GM19455 (cell line): ENCODE measurements around the gene CYTL1.
"Not testable (repeated sequence)": the region's sequence is repeated elsewhere in the genome, so short reads cannot be mapped to it uniquely, and the experiment has no call there.

ENCODE experiments used
- ATAC-seq: cut with Tn5 transposase; IDR thresholded peaks from one replicate; pipeline ENCODE4 v1.9.1; 2021; ENCODE audit not compliant: unreplicated experiment

CYTL1 gene

GRCh38 chr4:5034206-5034605 lies 14.9 kb upstream of the CYTL1 start:
- ATAC-seq, result no peak

GRCh38 chr4:5033281-5033841 lies 14.1 kb upstream of the CYTL1 start:
- ATAC-seq, result no peak

DNA sequence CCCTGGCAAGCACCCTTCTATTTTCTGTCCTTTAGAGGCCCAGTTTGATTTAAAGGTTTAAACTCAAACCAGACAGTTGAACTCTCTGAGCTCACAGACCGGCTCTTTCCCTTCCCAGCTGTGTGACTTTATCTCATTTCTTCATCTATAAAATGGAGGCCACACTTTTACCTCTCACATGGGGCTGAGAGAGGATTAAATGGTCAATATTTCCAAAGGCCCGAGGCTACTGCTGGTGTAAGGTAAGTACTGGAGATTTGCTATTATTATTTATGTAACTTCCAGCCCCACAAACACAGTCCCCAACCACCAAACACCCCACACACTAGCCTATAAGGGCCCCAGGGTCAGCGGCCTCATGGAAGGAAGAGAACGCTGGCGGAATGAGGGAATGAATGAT lies 13.6 kb upstream of the CYTL1 start:
- ATAC-seq, result no peak

- ATAC-seq, result no peak
Observed at GRCh38 chr4:5030927-5031326, 11.7 kb upstream of the CYTL1 start.

- no peak for ATAC-seq
Observed at GRCh38 chr4:5030221-5030620, 11.0 kb upstream of the CYTL1 start.

DNA sequence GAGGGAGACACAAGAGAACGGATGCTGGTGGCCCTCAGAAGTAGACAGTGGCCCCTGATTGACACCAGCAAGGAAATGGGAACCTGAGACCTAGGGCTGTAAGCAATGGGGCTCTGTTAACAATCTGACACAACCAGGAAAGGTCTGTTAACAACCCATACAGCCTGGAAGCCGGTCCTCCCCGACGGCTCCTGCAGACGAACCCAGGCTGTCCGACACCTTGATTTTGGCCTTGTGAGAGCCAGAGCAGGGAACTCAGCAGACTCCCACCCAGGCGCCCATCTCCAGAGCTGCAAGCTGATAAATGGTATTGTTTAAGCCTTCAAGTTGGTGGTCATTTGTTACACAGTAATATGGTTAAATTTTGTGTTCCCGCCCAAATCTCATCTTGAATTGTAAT lies 10.2 kb upstream of the CYTL1 start:
- no peak for ATAC-seq

DNA sequence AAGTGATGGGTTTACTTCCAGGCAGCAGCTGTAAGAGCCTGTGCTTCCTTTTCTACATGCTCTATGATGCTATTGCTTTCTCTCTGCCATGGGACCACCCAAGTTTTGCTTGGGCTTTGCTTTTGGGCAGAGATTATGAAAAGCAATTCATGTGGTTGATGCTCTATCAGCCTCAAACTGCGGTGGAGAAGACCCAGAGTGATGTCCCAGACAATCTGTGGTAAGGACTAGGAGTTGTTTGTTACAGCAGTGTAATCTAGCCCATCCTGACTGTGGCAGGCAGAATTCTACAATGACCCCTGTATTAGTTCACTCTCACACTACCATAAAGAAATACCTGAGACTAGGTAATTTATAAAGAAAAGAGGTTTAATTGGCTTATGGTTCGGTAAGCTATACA lies 9.2 kb upstream of the CYTL1 start:
- no peak for ATAC-seq

- ATAC-seq, result no peak
Observed at GRCh38 chr4:5027346-5027745, 8.1 kb upstream of the CYTL1 start.

DNA sequence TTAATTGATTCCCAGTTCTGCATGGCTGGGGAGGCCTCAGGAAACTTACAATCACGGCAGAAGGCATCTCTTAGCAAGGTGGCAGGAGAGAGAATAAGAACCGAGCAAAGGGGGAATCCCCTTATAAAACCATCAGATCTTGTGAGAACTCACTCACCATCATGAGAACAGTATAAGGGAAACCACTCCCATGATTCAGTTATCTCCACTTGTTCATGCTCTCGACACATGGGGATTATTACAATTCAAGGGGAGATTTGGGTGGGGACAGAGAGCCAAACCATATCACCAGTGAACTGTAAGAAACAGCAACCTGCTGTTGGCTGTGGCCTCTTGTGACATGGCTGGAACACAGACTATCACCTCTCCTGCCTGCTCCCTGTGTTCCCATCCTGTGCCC lies 7.1 kb upstream of the CYTL1 start:
- no peak for ATAC-seq

GRCh38 chr4:5024673-5025072 lies 5.4 kb upstream of the CYTL1 start:
- no peak for ATAC-seq

DNA sequence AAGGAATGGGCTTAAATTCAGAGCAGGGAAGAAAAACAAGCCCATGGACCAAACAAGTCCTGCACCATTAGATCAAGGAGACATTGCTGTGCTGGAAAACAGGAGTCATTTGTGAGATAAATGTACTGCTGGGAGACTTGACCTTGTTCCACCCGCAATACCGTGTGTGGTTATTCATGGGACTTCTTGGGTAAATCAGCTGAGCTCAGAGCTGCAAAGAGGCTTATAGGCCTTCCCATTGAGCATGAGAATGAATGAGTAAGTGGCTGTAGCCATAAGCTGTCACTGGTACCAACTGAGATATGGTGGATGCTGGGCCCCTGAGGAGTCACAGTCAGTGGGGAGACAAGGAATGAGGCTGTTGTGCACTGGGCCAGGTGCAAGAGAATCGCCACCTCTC lies 2.3 kb upstream of the CYTL1 start:
- no peak for ATAC-seq

DNA sequence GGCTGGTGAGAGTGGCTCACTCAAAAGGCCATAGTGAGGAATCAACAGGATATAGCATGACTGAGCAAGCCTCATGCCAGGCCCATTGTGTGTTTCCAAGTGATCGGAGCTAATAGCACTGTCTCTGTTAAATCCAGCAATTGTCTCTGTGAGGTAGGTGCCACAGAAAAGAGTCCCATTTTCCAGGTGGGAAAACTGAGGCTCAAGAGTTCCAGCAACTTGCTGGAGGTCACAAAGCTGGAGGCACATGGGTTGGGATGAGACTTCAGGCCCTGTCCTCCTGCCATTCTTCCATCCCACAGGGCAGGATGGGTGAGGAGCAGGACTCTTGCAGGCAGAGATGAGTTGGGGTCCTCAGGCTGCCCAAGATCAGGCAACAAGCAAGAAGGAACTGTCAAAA lies 1.1 kb upstream of the CYTL1 start:
- no peak for ATAC-seq

GRCh38 chr4:5019796-5020195 lies 538 bp upstream of the CYTL1 start:
- no peak for ATAC-seq

DNA sequence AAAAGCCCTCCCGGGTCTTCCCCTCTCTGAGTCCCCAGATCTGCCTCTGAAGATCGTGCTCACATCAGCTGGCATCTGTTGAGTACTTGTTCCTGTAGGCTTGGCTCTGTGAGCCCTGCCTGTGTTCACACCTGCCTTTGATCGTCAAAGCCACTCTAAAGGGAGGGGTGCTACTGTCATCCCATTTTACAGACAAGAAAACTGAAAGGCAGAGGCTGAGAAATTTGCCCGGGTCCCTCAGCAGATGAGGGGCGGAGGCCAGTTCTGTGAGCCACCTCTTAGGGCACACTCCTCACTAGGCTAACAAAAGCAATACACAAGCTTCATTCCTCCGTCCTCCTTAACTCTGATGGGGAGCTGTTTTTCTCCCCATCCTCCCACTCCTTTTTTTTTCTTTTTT lies 655 bp downstream of the CYTL1 start:
- no peak for ATAC-seq

DNA sequence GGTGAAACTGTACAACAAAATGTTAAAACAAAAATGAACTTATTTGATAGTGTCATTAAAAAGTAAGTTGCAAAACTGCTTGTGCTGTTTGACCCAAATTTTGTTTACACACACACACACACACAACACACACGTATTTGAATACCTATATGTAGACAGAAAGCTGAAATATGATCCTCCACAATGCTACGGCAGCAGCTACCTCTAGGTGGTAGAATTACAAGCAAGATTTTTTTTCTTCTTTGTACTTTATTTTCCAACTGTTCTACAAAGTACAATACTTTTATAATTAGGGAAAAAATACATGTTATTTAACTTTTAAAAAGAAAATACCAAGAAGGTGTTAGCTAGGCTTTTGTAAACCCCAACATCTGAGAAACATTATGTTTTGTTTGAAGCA lies 1.2 kb downstream of the CYTL1 start:
- no peak for ATAC-seq

- no peak for ATAC-seq
Observed at GRCh38 chr4:5014007-5014682, 5.1 kb downstream of the CYTL1 start.

GRCh38 chr4:5012958-5013357 lies 6.3 kb downstream of the CYTL1 start:
- no peak for ATAC-seq

GRCh38 chr4:5012244-5012898 lies 6.9 kb downstream of the CYTL1 start:
- ATAC-seq, result no peak

DNA sequence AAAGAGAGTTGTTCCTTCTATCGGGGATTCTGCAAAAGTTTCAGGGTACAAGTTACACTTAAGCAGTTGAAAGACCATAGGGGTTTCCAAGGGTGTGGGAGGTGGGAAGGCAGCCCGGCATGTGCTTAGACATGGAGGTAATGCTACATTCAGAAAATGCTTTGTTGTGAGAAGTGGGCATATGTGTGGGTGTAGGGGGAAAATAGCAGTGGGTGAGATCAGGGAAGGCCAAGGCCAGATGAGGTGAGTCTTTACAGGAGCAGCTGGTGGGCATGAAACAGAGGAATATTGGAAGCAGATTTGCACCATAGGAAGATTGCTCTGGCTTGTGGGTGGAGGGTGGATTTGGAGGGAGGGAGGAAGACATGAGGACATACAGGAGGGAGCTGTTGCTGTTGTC lies 8.3 kb downstream of the CYTL1 start:
- no peak for ATAC-seq

- ATAC-seq, result no peak
Observed at GRCh38 chr4:5009796-5010195, 9.5 kb downstream of the CYTL1 start.

DNA sequence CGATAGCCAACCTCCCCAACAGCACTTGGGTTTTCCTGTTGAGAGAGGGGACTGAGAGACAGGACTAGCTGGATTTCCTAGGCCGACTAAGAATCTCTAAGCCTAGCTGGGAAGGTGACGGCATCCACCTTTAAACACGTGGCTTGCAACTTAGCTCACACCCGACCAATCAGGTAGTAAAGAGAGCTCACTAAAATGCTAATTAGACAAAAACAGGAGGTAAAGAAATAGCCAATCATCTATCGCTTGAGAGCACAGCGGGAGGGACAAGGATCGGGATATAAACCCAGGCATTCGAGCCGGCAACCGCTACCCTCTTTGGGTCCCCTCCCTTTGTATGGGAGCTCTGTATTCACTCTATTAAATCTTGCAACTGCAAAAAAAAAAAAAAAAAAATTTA lies 12.3 kb downstream of the CYTL1 start:
- not testable (repeated sequence) for ATAC-seq

GRCh38 chr4:5004496-5004895 lies 14.8 kb downstream of the CYTL1 start:
- no peak for ATAC-seq

DNA sequence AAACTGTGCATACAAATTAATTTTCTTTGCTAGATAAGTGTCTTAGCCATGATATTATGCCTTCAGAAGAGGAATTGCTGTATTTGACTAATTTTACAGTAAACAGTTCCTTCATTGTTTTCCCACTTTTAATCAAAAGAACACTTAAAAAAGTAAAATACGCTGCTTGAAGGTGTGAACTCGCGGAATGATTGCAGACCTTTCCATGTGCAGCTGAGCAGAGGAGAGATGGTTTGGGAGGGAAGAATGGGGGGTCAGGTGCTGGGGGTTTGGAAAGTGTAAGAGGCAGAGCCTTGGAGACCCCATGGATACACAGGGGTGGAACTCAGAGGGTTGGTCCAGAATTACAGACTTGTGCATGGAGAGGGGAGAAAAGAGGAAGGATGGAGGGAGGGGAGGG lies 15.3 kb downstream of the CYTL1 start:
- no peak for ATAC-seq
